ENCODE data around the gene CD300H.

GRCh38 chr17:74520790-74521480 is 46.4 kb downstream of the CD300H start:
- TF ChIP-seq POLR2AphosphoS5 (IDR thresholded peaks at IDR 0.05; ENCODE audit: low read depth, low read length) (no peak), POLR2A (IDR thresholded peaks at IDR 0.05; ENCODE audit: low read depth, low read length) (no peak)

Measured in GM12892 (cell line).